CD4-positive, alpha-beta T cell treated with Interleukin-21 for 1 hour (primary cell): ENCODE data around the gene LDLRAD3.

Source experiments
- DNase-seq: peaks from one replicate; pipeline ENCODE4 v3.0.0-alpha.2; 2020

LDLRAD3 gene

GRCh38 chr11:36147491-36147890 is 203.6 kb downstream of the LDLRAD3 start:
- DNase-seq: no peak

- DNase-seq: no peak
These were observed 204.8 kb downstream of the LDLRAD3 start for GRCh38 chr11:36148701-36149100.

- no peak for DNase-seq
These were observed 205.8 kb downstream of the LDLRAD3 start for GRCh38 chr11:36149538-36150242.

- no peak for DNase-seq
These were observed 207.1 kb downstream of the LDLRAD3 start for GRCh38 chr11:36150986-36151385.

- DNase-seq: no peak
These were observed 208.2 kb downstream of the LDLRAD3 start for GRCh38 chr11:36151933-36152580.

GRCh38 chr11:36153551-36153950 is 209.7 kb downstream of the LDLRAD3 start:
- no peak for DNase-seq

- no peak for DNase-seq
These were observed 211.3 kb downstream of the LDLRAD3 start for GRCh38 chr11:36155124-36155561.

- no peak for DNase-seq
These were observed 211.9 kb downstream of the LDLRAD3 start for GRCh38 chr11:36155770-36156160.

GRCh38 chr11:36156161-36156816 is 212.4 kb downstream of the LDLRAD3 start:
- no peak for DNase-seq

GRCh38 chr11:36156817-36157519 is 213.1 kb downstream of the LDLRAD3 start:
- DNase-seq: no peak

- DNase-seq: no peak
These were observed 216.2 kb downstream of the LDLRAD3 start for GRCh38 chr11:36160091-36160490.

- no peak for DNase-seq
These were observed 217.7 kb downstream of the LDLRAD3 start for GRCh38 chr11:36161572-36161971.

- DNase-seq: no peak
These were observed 218.4 kb downstream of the LDLRAD3 start for GRCh38 chr11:36162006-36162882.

GRCh38 chr11:36162883-36163434 is 219.1 kb downstream of the LDLRAD3 start:
- DNase-seq: no peak

GRCh38 chr11:36164506-36165250 is 220.8 kb downstream of the LDLRAD3 start:
- DNase-seq: no peak

GRCh38 chr11:36165621-36166397 is 221.9 kb downstream of the LDLRAD3 start:
- no peak for DNase-seq

- no peak for DNase-seq
These were observed 223.2 kb downstream of the LDLRAD3 start for GRCh38 chr11:36167073-36167472.

- no peak for DNase-seq
These were observed 223.9 kb downstream of the LDLRAD3 start for GRCh38 chr11:36167729-36168128.

- DNase-seq: no peak
These were observed 234.0 kb downstream of the LDLRAD3 start for GRCh38 chr11:36177836-36178235.
